Adipocyte (in vitro differentiated cells): ENCODE data around the gene CSTPP1.

ENCODE experiments used
- DNase-seq: peaks from one replicate; pipeline ENCODE4 v3.0.0-alpha.2; 2015; ENCODE audit warnings: low read depth
- H3K27me3 ChIP-seq: replicated peaks from 2 replicates; pipeline ENCODE4 v1.7.0; 2013; ENCODE audit warnings: mild to moderate bottlenecking, low read length, moderate library complexity; ENCODE audit not compliant: control insufficient read depth, insufficient read depth
- H3K36me3 ChIP-seq: 2 replicates; pipeline ENCODE4 v1.7.0; 2013; ENCODE audit warnings: low read length, mild to moderate bottlenecking, moderate library complexity; ENCODE audit not compliant: control insufficient read depth, insufficient read depth, severe bottlenecking
- H3K4me1 ChIP-seq: 2 replicates; pipeline ENCODE4 v1.7.0; 2013; ENCODE audit warnings: mild to moderate bottlenecking, low read length, moderate library complexity; ENCODE audit not compliant: control insufficient read depth, insufficient read depth
- H3K4me3 ChIP-seq: 2 replicates; pipeline ENCODE4 v1.7.0; 2013; ENCODE audit warnings: mild to moderate bottlenecking, low read length, moderate library complexity
- H3K9ac ChIP-seq: 2 replicates; pipeline ENCODE4 v1.7.0; 2013; ENCODE audit warnings: mild to moderate bottlenecking, low read length, moderate library complexity
- H3K9me3 ChIP-seq: 2 replicates; pipeline ENCODE4 v1.7.0; 2013; ENCODE audit warnings: mild to moderate bottlenecking, low read length, moderate library complexity; ENCODE audit not compliant: control insufficient read depth

CSTPP1 gene

GRCh38 chr11:47000033-47000432, 63.5 kb downstream of the CSTPP1 start:
- Histone ChIP-seq H3K36me3 (no peaks in the 10 kb centered on the region), H3K4me3 (no peak overlapping the region), H3K9ac (no peak overlapping the region), H3K27me3 (no peaks in the 10 kb centered on the region), H3K4me1 (peaks cover 26% of the 10 kb centered on the region), H3K9me3 (no peaks in the 10 kb centered on the region)
- DNase-seq, result no peak

GRCh38 chr11:47001781-47002181, 65.2 kb downstream of the CSTPP1 start:
- H3K4me1 ChIP-seq, result peaks cover 34% of the 10 kb centered on the region
- H3K4me3 ChIP-seq, result no peak overlapping the region
- no peaks in the 10 kb centered on the region for H3K27me3 ChIP-seq
- DNase-seq, result no peak
- H3K9ac ChIP-seq, result no peak overlapping the region
- no peaks in the 10 kb centered on the region for H3K36me3 ChIP-seq
- no peaks in the 10 kb centered on the region for H3K9me3 ChIP-seq

- Histone ChIP-seq H3K9ac (no peak overlapping the region), H3K27me3 (no peaks in the 10 kb centered on the region), H3K9me3 (no peaks in the 10 kb centered on the region), H3K4me1 (peaks cover 34% of the 10 kb centered on the region), H3K36me3 (no peaks in the 10 kb centered on the region), H3K4me3 (no peak overlapping the region)
- no peak for DNase-seq
Observed at GRCh38 chr11:47002390-47002789, 65.8 kb downstream of the CSTPP1 start.

GRCh38 chr11:47003180-47003877, 66.8 kb downstream of the CSTPP1 start:
- H3K4me1 ChIP-seq, result peaks cover 34% of the 10 kb centered on the region
- no peak overlapping the region for H3K4me3 ChIP-seq
- H3K27me3 ChIP-seq, result no peaks in the 10 kb centered on the region
- H3K9ac ChIP-seq, result no peak overlapping the region
- DNase-seq, result no peak
- no peaks in the 10 kb centered on the region for H3K36me3 ChIP-seq
- no peaks in the 10 kb centered on the region for H3K9me3 ChIP-seq

GRCh38 chr11:47004595-47005033, 68.1 kb downstream of the CSTPP1 start:
- H3K9ac ChIP-seq, result no peak overlapping the region
- peaks cover 34% of the 10 kb centered on the region for H3K4me1 ChIP-seq
- peak overlapping the region; percentile 34 for H3K4me3 ChIP-seq
- no peaks in the 10 kb centered on the region for H3K9me3 ChIP-seq
- no peaks in the 10 kb centered on the region for H3K36me3 ChIP-seq
- H3K27me3 ChIP-seq, result no peaks in the 10 kb centered on the region
- DNase-seq, result peak; percentile 97

GRCh38 chr11:47005441-47005840, 68.9 kb downstream of the CSTPP1 start:
- Histone ChIP-seq H3K36me3 (no peaks in the 10 kb centered on the region), H3K9me3 (no peaks in the 10 kb centered on the region), H3K27me3 (no peaks in the 10 kb centered on the region), H3K9ac (peak overlapping the region; percentile 31), H3K4me3 (no peak overlapping the region), H3K4me1 (peaks cover 35% of the 10 kb centered on the region)
- peak; percentile 30 for DNase-seq

- no peak overlapping the region for H3K9ac ChIP-seq
- no peaks in the 10 kb centered on the region for H3K9me3 ChIP-seq
- no peak overlapping the region for H3K4me3 ChIP-seq
- no peaks in the 10 kb centered on the region for H3K27me3 ChIP-seq
- H3K36me3 ChIP-seq, result no peaks in the 10 kb centered on the region
- peaks cover 40% of the 10 kb centered on the region for H3K4me1 ChIP-seq
- no peak for DNase-seq
Observed at GRCh38 chr11:47007579-47007978, 71.0 kb downstream of the CSTPP1 start.

- H3K27me3 ChIP-seq, result no peaks in the 10 kb centered on the region
- H3K4me3 ChIP-seq, result no peak overlapping the region
- no peaks in the 10 kb centered on the region for H3K9me3 ChIP-seq
- no peak for DNase-seq
- H3K4me1 ChIP-seq, result peaks cover 16% of the 10 kb centered on the region
- H3K36me3 ChIP-seq, result no peaks in the 10 kb centered on the region
- no peak overlapping the region for H3K9ac ChIP-seq
Observed at GRCh38 chr11:47010179-47010578, 73.6 kb downstream of the CSTPP1 start.

GRCh38 chr11:47014097-47014496, 77.5 kb downstream of the CSTPP1 start:
- H3K27me3 ChIP-seq, result no peaks in the 10 kb centered on the region
- peaks cover 10% of the 10 kb centered on the region for H3K4me1 ChIP-seq
- no peaks in the 10 kb centered on the region for H3K9me3 ChIP-seq
- H3K36me3 ChIP-seq, result no peaks in the 10 kb centered on the region
- H3K4me3 ChIP-seq, result no peak overlapping the region
- DNase-seq, result no peak
- H3K9ac ChIP-seq, result no peak overlapping the region

- H3K4me1 ChIP-seq, result peaks cover 5% of the 10 kb centered on the region
- H3K36me3 ChIP-seq, result no peaks in the 10 kb centered on the region
- H3K9ac ChIP-seq, result no peak overlapping the region
- no peak overlapping the region for H3K4me3 ChIP-seq
- no peaks in the 10 kb centered on the region for H3K9me3 ChIP-seq
- no peaks in the 10 kb centered on the region for H3K27me3 ChIP-seq
- DNase-seq, result no peak
Observed at GRCh38 chr11:47018637-47019036, 82.1 kb downstream of the CSTPP1 start.

- Histone ChIP-seq H3K4me3 (no peak overlapping the region), H3K4me1 (peaks cover 5% of the 10 kb centered on the region), H3K36me3 (no peaks in the 10 kb centered on the region), H3K9ac (no peak overlapping the region), H3K27me3 (no peaks in the 10 kb centered on the region), H3K9me3 (no peaks in the 10 kb centered on the region)
- DNase-seq, result no peak
Observed at GRCh38 chr11:47020793-47021526, 84.4 kb downstream of the CSTPP1 start.
